NCI-H1694 treated with DMSO at 0.1 percent for 48 hours (cell line): ENCODE data around the gene PIGN.
"Not testable (repeated sequence)": the region's sequence is repeated elsewhere in the genome, so short reads cannot be mapped to it uniquely, and the experiment has no call there.

Experiments
- DNase-seq: peaks from one replicate; lab custom pipeline; 2025; lab: John Stamatoyannopoulos, UW

PIGN gene

DNA sequence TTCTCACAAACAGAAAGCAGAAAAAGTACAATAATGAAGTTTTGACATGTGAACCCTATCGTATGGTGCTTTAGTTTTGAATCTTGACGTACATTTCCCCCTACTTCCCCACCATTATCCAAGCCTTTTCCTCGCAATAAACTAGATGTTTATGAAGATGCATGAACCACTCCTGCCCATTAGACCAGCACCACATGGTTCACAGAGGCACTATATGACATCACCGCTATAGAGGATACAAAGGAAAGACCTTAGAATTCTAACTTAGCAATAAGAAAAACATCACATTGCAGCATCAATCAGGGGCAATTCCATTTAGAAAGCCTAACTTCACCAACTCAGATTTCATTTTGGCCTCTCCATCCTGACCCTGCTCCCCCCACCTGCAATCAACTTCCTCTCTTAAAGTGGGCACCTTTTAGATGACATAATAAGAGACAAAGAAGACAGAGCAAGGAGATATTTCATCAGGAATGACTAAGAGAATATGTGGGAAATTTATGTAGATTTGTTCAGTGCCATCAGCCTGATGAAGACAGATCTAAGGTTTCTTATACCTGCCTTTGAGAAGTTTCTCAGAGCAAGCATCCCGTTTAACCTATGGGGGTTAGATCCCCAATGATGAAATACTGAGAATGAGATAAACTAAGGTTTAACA is 124.9 kb downstream of the PIGN start:
- DNase-seq: no peak

- DNase-seq: no peak
Observed at GRCh38 chr18:62060820-62061219, 126.0 kb downstream of the PIGN start.

- DNase-seq: no peak
Observed at GRCh38 chr18:62054929-62055498, 131.8 kb downstream of the PIGN start.

DNA sequence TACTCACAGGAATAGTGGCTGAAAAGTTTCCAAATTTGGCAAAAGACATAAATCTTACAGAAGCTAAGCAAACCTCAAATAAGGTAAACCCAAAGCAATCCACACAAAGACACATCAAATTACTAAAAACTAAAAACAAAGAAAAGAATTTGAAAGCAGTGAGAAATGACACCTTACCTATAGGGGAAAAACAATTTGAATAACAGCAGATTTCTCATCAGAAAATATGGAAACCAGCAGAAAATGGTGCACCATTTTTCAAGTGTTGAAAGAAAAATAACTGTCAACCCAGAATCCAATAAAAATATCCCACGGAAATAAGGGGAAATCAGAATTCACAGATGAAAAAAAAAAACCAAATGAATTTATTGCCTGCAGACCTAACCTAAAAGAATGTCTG is 138.6 kb downstream of the PIGN start:
- no peak for DNase-seq

DNA sequence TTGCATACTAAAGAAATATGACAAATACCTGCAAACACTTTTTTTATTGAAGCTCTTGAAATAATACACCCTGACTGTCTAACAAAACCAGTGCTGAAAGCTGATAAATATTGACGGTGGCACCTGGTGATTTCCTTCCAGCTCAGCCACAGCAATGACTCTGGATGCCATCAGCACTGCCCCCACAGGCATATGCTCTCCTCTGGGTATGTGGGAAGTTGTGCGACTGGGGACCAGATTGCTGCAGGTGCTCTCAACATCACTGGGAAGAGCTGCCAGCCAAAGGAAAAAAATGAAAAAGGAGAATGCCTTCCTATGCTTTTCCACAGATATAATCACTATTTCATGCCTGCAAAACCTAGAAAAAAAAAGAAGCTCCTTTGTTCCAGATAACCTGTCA is 141.5 kb downstream of the PIGN start:
- DNase-seq: no peak

DNA sequence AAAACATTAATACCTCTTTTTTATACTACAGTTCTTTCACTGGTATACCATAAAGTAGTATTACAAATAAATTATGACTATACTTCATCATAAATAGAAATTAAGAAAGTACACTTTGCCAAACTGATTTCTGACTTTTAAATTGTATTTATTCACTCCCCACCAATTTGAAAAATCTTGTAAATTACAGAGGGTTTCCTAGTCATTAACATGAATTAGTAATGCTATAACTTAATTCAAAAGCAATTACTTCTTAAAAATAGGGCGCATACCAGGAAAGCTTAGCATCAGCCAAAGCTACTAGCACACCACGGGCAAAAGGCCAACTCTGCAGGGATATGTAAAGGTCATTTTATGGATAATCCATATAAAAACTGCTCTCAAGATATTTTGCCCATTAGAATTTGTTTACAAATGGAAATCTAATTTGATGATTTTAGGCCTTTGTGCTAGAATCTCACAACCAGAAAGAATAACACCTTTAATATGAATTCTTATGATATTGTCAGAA is 142.3 kb downstream of the PIGN start:
- DNase-seq: no peak

DNA sequence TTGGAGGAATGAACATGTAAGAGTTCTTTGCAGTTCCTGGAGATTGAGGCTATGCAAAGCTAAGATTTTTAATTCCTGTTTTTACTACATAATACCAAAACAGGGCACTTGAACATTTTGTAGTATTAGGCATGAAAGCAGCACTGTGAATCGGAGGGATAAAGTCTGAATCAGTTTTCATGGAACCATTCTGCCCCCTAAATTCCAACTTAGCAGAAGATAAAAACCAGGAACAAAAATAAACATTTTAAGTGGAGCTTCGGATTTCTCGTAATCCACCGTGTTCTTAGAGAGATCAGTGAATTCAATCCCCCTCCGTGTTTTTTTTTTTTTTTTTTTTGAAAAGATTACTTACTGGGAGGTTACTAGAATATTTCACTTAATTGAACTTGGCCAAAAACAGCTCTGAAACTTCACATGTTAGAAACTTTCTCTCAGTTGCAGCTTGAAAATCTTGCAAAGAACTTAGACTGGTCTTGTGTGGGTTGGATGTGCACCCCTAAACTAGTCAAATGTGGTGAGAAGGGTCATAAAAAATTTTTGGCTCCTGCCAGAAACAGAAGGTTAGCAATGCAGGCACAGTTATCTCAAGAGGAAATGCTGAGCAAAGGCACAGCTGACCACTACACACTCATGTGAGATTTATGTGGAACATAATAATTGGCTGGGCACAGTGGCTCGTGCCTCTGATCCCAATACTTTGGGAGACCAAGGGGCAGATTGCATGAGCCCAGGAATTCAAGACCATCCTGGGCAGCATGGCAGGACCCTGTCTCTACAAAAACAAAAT is 148.7 kb downstream of the PIGN start:
- DNase-seq: no peak

DNA sequence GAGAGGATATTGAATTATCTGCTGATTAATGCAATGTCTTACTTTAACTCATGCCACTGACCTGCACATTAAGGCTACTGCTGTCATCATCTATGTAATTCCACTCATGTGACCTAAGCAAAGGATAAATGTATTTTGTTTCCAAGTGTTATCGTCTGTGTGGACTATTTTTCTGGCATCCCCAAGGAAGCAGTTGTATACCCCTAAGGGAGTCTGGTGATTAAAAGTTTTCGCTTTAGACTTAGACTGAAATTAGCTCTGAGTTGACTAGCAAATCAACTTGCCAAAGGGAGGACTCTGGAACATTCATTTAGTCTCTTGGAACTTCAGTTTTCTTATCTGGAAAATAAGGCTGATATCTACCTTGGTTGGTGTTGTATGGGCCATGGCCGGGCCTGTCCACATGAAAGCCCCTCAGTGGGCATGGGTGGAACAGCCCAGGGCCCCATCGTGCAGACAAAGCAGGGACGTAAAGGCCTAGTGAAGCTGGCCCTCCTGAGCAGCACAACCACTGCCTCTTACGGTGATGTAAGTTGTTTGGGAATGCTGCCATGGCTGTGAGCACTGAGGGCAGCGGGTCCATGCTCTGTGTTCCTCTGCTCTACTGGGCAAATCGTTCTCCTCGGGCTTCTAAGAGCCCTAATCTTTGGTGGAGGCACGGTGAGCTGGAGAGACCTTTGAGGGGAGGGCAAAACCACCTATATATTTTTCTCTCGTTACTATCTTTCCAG is 149.7 kb downstream of the PIGN start:
- DNase-seq: no peak

- DNase-seq: not testable (repeated sequence)
Observed at GRCh38 chr18:62034286-62034685, 152.6 kb downstream of the PIGN start.

- DNase-seq: no peak
Observed at GRCh38 chr18:62033756-62034155, 153.1 kb downstream of the PIGN start.

GRCh38 chr18:62033207-62033606 is 153.6 kb downstream of the PIGN start:
- DNase-seq: no peak

GRCh38 chr18:62030091-62030985 is 156.5 kb downstream of the PIGN start:
- DNase-seq: no peak

DNA sequence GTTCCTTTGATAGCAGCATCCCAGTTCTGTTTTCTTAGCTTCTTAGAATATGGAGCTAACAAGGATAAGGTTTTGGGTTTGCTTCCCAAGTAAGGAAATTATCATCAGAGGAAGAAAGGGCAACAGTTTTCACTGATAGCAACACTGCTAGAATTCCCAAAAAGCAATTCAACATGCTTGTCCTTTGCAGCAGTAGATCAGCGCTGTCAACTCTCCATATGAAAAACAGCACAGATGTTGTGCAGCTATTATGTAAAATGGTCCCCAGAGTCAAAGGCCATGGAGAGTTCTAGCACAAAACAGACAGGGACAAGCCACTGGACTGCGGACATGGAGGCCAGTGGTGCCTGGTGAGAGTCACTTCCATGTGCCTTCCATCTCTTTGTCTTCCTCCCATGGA is 158.1 kb downstream of the PIGN start:
- no peak for DNase-seq

DNA sequence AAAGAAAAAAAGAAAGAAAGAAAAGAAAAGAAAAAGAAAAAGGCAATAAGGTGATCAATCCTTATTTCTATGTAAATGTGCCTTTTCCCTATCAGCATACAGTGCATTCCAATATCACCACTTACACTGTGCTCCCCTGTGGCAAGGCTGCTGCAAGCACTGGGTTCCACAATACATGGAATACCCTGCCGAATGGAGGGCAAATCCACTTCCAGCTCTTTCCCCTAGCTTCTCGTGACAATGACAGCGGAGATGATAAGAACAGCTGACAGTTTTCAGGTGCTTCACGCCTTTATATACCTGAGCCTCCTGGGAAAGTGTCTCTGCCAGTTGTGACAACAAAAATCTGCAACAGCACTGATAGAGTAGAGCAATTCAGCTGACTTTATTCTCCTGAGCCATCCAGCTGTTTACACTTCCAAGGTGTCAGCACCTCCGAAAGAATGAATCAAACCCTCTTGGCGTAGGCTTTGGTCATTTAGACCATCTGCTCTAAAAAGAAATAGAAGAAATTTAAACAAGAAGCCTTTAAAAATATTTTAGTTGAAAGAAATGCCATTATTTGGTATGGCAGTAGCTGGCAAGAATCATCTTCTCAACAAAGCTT is 158.8 kb downstream of the PIGN start:
- DNase-seq: no peak

- DNase-seq: no peak
Observed at GRCh38 chr18:62026586-62026985, 160.3 kb downstream of the PIGN start.

DNA sequence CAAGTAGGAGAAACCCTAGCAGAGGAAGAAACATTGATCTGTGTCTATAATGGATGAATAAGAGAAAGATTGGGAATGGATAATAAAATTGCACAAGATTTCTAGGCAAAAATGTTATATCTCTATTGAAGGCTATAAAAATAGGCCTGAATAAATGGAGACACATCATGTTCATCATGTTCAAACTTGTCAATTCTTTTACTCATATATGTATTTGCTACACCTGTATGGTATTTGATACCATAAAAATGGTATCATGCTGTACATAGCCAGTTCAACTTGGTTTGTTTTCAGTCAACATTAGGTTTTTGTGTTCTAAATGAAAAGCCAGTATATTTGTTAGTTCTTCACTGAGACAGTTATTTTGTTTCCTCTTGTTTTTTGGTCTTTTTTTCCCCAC is 161.9 kb downstream of the PIGN start:
- DNase-seq: no peak

GRCh38 chr18:62023536-62023935 is 163.3 kb downstream of the PIGN start:
- no peak for DNase-seq

DNA sequence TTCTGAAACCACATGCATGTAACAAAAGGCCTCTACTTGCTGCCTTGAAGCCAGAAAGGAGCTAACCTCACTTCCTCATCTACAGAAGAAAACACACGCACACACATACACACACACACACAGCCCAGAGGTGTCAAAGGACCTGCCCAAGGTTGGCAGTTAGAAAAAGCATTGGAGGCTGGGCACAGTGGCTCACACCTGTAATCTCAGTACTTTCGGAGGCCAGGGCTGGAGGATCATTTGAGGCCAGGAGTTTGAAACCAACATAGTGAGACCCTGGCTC is 168.2 kb downstream of the PIGN start:
- DNase-seq: no peak

DNA sequence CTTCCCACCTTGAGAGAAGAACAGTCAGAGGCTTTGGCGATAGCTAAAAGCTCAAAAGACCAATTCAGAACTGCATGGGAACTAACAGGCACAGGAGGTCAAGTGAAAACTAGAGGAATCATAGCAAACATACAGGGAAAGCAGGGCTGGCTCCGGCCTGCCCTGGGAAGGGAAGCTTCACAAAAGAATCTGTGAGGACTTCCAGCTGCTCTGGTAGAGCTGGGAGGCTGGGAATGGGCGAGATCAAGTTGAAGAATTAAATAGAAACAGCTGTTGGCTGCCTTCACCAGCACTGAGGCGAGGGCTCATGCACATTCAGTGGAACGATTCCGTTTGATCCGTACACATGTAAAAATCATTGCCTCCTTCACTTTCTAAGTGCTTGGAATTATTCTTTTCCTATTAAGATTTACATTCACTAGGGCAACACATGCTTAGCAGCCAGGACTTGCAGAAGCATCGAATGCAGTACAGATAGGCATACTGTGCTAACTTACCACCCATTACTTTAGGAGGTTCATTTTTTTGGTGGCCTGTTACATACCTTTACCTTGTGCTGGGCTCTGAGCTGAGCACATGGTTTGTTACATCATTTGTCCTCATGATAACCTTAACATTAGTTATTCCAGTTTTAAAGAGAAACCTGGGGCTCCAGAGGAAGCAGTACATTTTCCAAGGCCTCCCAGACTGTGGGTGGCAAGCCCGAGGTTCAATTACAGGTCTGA is 168.7 kb downstream of the PIGN start:
- DNase-seq: no peak

GRCh38 chr18:62017618-62018017 is 169.2 kb downstream of the PIGN start:
- no peak for DNase-seq

GRCh38 chr18:62011416-62011815 is 175.4 kb downstream of the PIGN start:
- no peak for DNase-seq
